ENCODE results near the gene THBS1. TPM values are rescaled to one million over a fixed set of nuclear protein-coding genes. Genes with fewer than 3 reads are reported as not detected.

THBS1 gene
- total RNA-seq, 1 donor from 2014 or later, result 0.59 TPM

DNA sequence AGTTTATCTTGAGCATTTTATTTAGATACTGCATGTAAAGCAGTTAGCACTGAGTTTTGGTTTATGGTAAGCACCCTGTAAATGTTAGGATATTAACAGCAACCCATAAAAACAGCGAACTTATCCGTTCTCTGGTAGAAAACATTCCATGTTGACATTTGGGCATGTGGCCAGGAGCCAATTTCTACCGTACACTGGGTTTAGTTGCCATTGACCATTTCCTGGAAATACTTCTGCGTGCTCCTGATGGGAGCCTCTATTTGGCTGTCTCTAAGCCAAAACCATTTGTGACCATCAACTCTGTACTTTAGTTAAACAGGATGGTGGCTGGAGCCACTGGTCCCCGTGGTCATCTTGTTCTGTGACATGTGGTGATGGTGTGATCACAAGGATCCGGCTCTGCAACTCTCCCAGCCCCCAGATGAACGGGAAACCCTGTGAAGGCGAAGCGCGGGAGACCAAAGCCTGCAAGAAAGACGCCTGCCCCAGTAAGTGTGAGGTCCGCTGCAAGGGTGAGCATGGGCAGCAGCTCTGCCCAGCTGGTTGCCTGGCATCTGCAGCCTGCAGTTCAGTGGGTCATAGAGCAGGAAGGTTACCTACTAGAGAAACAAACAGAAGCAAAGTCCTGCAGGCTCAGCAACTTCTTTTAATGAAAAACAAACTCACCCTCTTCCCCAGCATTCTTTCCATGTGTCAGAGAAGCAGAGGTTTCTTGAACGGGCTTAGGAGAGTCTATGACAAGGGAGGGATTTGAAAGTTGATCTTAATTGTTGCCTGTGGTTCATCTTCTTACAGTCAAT, 7.1 kb downstream of the THBS1 start:
- intact Hi-C loops (cut with micrococcal nuclease), result no loop called here

DNA sequence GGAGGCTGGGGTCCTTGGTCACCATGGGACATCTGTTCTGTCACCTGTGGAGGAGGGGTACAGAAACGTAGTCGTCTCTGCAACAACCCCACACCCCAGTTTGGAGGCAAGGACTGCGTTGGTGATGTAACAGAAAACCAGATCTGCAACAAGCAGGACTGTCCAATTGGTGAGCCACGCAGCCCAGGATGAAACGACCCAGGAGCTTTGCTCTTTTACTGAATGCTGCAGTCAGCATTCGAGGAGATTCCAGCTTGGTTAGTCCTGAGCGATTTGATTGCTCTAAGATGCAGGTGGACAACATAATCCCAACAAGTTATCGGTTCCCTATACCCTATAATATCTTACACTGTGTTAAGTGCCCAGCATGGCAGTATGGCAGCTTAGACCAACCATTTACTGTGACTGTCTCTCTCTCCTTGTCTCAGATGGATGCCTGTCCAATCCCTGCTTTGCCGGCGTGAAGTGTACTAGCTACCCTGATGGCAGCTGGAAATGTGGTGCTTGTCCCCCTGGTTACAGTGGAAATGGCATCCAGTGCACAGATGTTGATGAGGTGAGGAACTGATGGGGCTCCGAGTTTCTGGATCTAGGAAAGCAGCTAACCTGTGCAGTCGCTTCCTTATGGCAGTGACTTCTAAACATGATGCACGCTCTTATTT, 7.8 kb downstream of the THBS1 start:
- intact Hi-C loops (cut with micrococcal nuclease), result no loop called here

DNA sequence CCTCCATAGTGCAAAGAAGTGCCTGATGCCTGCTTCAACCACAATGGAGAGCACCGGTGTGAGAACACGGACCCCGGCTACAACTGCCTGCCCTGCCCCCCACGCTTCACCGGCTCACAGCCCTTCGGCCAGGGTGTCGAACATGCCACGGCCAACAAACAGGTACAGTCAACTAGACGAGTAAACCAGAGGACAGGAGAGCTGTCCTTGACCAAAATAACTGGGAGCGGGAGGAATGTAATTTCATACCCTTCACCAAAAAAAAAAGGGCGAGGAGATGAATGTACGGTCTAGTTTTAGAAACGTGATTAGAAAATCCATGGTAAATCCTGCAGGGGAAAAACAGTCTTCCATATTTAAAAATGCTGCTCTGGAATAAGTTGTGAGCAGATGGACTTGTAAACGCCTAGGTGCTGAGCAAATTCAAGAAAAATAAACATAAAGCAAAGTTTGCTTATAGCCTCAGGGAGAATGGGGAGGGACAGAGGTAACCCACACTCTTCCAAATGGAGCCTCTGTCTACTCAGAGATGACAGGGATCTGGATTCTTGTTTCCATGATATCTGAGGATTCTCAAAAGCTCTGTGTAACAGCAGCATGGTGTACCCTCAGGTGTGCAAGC, 8.4 kb downstream of the THBS1 start:
- intact Hi-C loops (cut with micrococcal nuclease), result no loop called here

DNA sequence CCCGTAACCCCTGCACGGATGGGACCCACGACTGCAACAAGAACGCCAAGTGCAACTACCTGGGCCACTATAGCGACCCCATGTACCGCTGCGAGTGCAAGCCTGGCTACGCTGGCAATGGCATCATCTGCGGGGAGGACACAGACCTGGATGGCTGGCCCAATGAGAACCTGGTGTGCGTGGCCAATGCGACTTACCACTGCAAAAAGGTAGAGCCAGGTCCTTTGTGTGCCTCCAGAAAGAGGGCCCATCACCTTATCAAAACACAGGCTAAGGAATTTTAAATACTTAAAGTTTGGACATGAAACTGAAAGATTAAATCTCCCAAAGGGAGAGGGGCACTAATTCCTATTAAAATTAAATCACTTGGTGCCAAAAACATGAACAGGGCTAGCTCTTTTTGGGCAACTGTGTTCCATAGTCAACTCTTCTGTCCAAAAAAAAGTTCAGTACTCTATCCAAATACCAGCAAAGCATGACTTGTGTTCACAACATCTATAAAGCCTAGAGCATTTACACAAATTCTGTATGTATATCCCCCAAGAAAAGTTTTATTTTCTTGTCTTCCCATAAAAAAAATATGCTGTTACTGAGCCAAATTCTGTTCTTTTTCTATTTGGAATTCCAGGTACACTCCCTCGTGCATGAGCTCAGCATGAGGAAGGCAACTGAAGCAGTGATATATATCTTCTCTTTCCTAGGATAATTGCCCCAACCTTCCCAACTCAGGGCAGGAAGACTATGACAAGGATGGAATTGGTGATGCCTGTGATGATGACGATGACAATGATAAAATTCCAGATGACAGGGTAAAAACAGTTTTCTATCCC, 9.2 kb downstream of the THBS1 start:
- intact Hi-C loops (cut with micrococcal nuclease), result loop anchor here (10.0 kb wide), 1 partner anchor 95 kb away; no protein-coding TSS in a partner anchor

DNA sequence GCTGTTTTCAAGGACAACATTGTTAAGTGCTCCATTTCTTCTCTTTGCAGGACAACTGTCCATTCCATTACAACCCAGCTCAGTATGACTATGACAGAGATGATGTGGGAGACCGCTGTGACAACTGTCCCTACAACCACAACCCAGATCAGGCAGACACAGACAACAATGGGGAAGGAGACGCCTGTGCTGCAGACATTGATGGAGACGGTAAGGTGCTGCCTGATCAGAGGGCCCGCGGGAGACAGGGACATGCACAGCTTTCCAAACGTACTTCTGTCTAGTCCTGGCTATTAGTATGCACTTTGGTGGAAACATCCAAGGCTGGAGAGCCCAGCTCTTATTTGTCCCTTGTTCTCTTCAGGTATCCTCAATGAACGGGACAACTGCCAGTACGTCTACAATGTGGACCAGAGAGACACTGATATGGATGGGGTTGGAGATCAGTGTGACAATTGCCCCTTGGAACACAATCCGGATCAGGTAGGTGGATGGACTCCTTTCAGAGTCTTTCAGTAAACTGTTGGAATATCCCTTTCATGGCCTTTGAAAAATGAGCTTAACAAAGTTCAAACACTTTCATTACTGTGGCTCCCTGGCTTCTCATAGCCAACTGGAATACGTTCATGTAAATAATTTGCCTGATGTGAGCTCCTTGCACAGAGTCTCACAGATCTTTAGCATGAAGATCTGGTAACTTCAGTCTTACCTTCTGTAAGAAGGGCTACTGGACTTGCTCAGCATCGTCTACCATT, 10.4 kb downstream of the THBS1 start:
- intact Hi-C loops (cut with micrococcal nuclease), result loop anchor here (10.0 kb wide), 1 partner anchor 93 kb away; no protein-coding TSS in a partner anchor

DNA sequence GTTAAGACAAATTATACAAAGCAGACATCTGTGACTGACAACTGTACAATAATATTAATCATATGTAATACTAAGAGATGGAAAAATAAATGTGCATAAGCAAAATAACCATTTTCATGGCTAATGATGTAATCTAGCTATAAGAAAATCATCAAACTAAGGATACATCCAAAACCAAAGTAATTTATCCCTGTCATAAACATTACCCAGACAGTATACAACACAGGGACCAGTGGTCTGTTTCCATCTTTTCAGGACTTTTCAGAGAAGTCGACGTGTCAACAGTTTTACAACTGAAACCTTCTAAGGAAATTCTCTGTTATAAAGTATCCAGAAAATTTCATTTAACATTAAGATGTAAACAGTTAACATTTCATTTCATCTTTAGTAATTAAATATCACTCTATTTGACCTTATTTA, 11.0 kb downstream of the THBS1 start:
- intact Hi-C loops (cut with micrococcal nuclease), result loop anchor here (10.0 kb wide), 1 partner anchor 93 kb away; no protein-coding TSS in a partner anchor

DNA sequence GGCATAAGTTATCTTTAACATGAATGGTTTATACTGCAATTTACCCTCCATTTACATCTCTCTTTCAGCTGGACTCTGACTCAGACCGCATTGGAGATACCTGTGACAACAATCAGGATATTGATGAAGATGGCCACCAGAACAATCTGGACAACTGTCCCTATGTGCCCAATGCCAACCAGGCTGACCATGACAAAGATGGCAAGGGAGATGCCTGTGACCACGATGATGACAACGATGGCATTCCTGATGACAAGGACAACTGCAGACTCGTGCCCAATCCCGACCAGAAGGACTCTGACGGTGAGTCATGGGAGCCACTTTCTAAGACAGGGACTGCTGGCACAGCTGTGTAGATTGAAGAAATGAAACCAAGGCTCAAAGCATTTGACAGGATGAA, 11.6 kb downstream of the THBS1 start:
- intact Hi-C loops (cut with micrococcal nuclease), result loop anchor here (10.0 kb wide), 1 partner anchor 92 kb away; no protein-coding TSS in a partner anchor

DNA sequence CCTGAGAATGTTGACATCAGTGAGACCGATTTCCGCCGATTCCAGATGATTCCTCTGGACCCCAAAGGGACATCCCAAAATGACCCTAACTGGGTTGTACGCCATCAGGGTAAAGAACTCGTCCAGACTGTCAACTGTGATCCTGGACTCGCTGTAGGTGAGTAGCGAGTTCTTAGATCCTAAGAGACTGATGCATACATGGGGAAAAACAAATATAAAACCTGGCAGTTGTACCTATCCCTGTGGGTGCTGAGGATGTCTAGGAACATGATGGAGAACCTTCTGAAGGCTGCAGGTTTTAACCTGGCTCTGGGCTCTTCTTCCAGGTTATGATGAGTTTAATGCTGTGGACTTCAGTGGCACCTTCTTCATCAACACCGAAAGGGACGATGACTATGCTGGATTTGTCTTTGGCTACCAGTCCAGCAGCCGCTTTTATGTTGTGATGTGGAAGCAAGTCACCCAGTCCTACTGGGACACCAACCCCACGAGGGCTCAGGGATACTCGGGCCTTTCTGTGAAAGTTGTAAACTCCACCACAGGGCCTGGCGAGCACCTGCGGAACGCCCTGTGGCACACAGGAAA, 12.3 kb downstream of the THBS1 start:
- intact Hi-C loops (cut with micrococcal nuclease), result loop anchor here (10.0 kb wide), 1 partner anchor 92 kb away; no protein-coding TSS in a partner anchor

DNA sequence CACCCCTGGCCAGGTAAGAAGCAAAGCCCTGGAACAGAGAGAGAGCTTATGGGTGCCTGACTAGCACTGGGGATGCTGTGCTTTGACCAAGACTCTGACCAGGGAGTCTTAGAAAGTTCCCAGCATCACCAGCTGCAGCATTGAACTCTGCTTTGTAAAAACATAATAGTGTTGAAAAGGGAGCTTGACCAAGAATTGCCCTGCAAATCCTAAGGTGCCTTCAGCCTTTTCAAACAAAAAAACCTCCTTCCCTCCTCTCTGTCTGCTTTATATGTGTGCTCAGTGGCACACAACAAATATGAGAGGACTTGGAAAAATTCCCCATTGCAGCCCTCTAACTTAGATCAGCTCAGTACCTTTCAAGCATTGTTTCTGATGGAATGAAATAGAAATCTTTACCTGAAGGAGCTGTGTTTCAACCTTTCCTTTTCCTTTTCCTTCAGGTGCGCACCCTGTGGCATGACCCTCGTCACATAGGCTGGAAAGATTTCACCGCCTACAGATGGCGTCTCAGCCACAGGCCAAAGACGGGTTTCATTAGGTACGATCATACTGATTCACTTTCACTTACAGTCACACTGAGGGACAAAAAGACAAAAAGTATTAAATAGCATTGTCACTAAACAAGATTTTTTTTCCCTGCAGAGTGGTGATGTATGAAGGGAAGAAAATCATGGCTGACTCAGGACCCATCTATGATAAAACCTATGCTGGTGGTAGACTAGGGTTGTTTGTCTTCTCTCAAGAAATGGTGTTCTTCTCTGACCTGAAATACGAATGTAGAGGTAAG, 13.0 kb downstream of the THBS1 start:
- intact Hi-C loops (cut with micrococcal nuclease), result loop anchor here (10.0 kb wide), 1 partner anchor 91 kb away; no protein-coding TSS in a partner anchor

DNA sequence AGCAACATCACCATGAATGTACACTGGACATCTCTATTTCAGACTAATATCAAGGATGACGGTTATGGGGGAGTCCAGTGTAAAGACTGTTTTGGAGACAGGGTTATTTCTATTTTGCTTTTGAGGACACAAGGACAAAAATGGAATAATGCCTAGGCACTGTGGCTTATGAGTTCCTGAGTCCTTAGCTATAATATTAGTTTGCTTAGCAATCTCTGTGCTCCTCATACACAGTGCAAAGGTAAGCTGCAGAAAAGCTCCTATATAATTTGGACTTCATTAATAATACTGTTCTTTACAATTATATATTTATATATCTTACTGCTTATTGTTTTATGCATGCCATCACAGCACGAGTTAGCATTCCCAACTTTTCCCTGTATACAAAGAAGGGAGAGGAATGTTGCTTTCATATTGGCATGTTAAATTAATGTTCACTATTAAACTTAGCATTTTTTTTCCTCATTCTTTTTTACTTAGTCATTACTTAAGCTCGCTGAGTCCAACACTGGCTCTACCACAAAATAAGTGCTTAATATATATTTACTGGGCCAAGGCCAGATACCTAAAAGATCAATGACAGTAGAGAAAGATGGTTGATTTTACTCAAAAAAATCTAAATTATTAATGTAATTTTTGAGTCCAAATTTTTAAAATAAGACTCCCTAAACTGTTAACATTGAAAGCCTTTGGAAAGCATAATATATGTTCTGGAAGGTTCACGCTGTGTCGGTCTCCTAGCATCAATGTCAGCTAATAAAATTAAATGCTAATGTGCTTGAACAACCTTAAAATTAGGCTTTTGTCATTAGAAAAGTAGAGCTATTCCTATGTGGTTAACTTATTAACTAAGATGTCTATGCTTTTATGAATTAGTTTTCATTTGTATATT, 13.8 kb downstream of the THBS1 start:
- intact Hi-C loops (cut with micrococcal nuclease), result loop anchor here (10.0 kb wide), 1 partner anchor 90 kb away; no protein-coding TSS in a partner anchor

DNA sequence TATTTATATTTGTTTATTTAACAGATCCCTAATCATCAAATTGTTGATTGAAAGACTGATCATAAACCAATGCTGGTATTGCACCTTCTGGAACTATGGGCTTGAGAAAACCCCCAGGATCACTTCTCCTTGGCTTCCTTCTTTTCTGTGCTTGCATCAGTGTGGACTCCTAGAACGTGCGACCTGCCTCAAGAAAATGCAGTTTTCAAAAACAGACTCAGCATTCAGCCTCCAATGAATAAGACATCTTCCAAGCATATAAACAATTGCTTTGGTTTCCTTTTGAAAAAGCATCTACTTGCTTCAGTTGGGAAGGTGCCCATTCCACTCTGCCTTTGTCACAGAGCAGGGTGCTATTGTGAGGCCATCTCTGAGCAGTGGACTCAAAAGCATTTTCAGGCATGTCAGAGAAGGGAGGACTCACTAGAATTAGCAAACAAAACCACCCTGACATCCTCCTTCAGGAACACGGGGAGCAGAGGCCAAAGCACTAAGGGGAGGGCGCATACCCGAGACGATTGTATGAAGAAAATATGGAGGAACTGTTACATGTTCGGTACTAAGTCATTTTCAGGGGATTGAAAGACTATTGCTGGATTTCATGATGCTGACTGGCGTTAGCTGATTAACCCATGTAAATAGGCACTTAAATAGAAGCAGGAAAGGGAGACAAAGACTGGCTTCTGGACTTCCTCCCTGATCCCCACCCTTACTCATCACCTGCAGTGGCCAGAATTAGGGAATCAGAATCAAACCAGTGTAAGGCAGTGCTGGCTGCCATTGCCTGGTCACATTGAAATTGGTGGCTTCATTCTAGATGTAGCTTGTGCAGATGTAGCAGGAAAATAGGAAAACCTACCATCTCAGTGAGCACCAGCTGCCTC, 14.7 kb downstream of the THBS1 start:
- intact Hi-C loops (cut with micrococcal nuclease), result loop anchor here (10.0 kb wide), 1 partner anchor 89 kb away; no protein-coding TSS in a partner anchor

DNA sequence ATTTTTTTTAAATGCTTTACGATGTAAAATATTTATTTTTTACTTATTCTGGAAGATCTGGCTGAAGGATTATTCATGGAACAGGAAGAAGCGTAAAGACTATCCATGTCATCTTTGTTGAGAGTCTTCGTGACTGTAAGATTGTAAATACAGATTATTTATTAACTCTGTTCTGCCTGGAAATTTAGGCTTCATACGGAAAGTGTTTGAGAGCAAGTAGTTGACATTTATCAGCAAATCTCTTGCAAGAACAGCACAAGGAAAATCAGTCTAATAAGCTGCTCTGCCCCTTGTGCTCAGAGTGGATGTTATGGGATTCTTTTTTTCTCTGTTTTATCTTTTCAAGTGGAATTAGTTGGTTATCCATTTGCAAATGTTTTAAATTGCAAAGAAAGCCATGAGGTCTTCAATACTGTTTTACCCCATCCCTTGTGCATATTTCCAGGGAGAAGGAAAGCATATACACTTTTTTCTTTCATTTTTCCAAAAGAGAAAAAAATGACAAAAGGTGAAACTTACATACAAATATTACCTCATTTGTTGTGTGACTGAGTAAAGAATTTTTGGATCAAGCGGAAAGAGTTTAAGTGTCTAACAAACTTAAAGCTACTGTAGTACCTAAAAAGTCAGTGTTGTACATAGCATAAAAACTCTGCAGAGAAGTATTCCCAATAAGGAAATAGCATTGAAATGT, 15.6 kb downstream of the THBS1 start:
- intact Hi-C loops (cut with micrococcal nuclease), result loop anchor here (10.0 kb wide), 1 partner anchor 88 kb away; no protein-coding TSS in a partner anchor

DNA sequence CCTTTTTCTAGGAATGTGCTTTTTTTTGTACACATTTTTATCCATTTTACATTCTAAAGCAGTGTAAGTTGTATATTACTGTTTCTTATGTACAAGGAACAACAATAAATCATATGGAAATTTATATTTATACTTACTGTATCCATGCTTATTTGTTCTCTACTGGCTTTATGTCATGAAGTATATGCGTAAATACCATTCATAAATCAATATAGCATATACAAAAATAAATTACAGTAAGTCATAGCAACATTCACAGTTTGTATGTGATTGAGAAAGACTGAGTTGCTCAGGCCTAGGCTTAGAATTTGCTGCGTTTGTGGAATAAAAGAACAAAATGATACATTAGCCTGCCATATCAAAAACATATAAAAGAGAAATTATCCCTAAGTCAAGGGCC, 16.5 kb downstream of the THBS1 start:
- intact Hi-C loops (cut with micrococcal nuclease), result loop anchor here (10.0 kb wide), 1 partner anchor 87 kb away; no protein-coding TSS in a partner anchor

DNA sequence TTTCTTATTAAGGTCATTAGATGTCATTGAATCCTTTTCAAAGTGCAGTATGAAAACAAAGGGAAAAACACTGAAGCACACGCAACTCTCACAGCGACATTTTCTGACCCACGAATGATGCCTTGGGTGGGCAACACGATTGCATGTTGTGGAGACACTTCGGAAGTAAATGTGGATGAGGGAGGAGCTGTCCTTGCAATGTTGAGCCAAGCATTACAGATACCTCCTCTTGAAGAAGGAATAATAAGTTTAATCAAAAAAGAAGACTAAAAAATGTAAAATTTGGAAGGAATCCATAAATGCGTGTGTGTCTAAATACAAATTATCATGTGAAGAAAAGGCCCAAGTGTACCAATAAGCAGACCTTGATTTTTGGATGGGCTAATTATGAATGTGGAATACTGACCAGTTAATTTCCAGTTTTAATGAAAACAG, 16.9 kb downstream of the THBS1 start:
- intact Hi-C loops (cut with micrococcal nuclease), result loop anchor here (10.0 kb wide), 1 partner anchor 87 kb away; no protein-coding TSS in a partner anchor

DNA sequence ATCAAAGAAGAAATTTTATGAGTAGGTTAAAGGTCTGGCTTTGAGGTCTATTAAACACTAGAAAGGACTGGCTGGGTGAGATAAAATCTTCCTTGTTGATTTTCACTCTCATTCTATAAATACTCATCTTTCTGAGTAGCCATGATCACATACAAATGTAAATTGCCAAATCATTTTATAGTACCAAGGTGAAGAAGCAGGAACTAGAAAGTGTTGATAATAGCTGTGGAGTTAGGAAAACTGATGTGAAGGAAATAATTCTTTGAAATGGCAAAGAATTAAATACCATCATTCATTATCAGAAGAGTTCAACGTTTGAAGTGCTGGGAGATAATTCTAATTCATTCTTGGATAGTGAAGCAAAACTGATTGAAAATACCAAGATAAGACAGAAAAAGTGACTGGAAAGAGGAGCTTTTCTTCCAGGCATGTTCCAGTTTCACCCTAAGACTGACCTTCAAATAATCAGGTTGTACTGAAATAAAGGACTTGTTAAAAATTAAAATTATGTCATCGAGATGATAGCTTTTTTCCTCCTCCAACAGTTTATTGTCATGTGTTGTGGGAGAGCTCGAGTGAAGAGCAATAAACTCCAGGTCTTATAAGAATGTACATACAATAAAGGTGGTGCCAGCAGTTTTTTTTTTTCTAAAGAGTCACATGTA, 17.4 kb downstream of the THBS1 start:
- intact Hi-C loops (cut with micrococcal nuclease), result loop anchor here (10.0 kb wide), 1 partner anchor 86 kb away; no protein-coding TSS in a partner anchor

Measured in T-helper 2 cell treated with Interferon-gamma antibody and Interleukin-4, amounts not matched to agents 100 ng/mL and 5 ng/mL, for 36 hours (primary cell).